Measurements from ENCODE around the gene HP. TPM values are rescaled to one million over a fixed set of nuclear protein-coding genes. Genes with fewer than 3 reads are reported as not detected.
"Not testable (repeated sequence)": the region's sequence is repeated elsewhere in the genome, so short reads cannot be mapped to it uniquely, and the experiment has no call there.

HP gene
- not detected for total RNA-seq

DNA sequence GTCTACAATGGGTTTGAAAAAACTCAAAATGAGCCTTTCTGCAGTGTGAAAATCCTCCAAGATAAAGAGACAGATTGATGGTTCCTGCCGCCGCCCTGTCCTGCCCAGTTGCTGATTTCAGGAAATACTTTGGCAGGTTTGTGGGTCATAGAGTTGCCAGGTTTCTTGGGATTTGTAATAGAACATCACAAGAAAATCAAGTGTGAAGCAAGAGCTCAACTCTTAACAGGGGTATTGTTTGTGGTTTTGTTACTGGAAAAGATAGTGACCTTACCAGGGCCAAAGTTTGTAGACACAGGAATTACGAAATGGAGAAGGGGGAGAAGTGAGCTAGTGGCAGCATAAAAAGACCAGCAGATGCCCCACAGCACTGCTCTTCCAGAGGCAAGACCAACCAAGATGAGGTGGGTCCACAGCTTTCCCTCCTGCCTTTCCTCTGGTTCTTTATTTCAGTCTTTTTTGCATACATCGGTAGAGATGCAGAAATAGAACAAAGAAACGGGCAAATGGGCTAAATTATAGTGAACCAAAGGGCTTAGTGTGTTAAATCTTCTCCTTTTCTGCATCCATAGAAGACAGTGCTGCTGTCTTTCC lies at the start of gene HP:
Gene HP (plus strand): TSS at position 252 of the 594 bp plus-strand sequence. CDS start 148 bp downstream, at position 400.
- not testable (repeated sequence) for H3K4me3 Mint-ChIP-seq; H3K27me3 Mint-ChIP-seq (ENCODE audit: low read depth); ATAC-seq (replicated peaks in 1 of 2); H3K9me3 Mint-ChIP-seq; H3K27ac Mint-ChIP-seq; DNase-seq; H3K4me1 Mint-ChIP-seq (ENCODE audit: low read depth); H3K36me3 Mint-ChIP-seq (ENCODE audit: insufficient read depth in 2 of 2)

DNA sequence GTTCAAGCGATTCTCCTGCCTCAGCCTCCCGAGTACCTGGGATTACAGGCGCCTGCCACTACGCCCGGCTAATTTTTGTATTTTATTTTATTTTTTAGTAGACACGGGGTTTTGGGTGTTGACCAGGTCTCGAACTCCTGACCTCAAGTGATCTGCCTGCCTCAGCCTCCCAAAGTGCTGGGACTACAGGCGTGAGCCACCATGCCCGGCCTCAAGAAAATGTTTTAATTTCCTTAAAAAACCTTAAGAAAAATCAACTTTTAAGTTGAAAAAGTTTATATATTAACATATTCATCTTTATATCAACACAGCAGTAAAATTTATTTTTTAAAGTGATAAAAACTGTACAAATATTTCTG lies 46.3 kb upstream of the HP start:
- H3K27ac Mint-ChIP-seq; H3K27me3 Mint-ChIP-seq (ENCODE audit: low read depth); H3K36me3 Mint-ChIP-seq (ENCODE audit: insufficient read depth in 2 of 2); DNase-seq; H3K9me3 Mint-ChIP-seq; ATAC-seq (replicated peaks in 1 of 2): not testable (repeated sequence)
- Mint-ChIP-seq H3K4me1 (ENCODE audit: low read depth) (peaks cover 24% of the 10 kb centered on the region), H3K4me3 (peak overlapping the region; percentile 89 to 98)

GRCh38 chr16:72008424-72009216 lies 45.7 kb upstream of the HP start, which contains the start of gene DHODH:
DHODH (plus strand) TSS chr16:72008744; CDS start chr16:72008765, 21 bp downstream.
- peak within 1 kb of the TSS; percentile 89 to 98 for H3K4me3 Mint-ChIP-seq
- H3K4me1 Mint-ChIP-seq (ENCODE audit: low read depth), result peaks cover 30% of the 10 kb centered on the region
- no peaks in the 10 kb centered on the region for H3K9me3 Mint-ChIP-seq
- peak; percentile 98 to 99 for ATAC-seq (replicated peaks in 1 of 2)
- H3K36me3 Mint-ChIP-seq (ENCODE audit: insufficient read depth in 2 of 2), result peaks cover 2 to 5% of the 10 kb centered on the region in 2 donors
- DNase-seq, result peak; percentile 99
- no peaks in the 10 kb centered on the region for H3K27me3 Mint-ChIP-seq (ENCODE audit: low read depth)
- H3K27ac Mint-ChIP-seq, result peak within 1 kb of the TSS; percentile 33

GRCh38 chr16:72009779-72010178 lies 44.5 kb upstream of the HP start:
- no peaks in the 10 kb centered on the region for H3K27me3 Mint-ChIP-seq (ENCODE audit: low read depth)
- no peak for DNase-seq
- H3K36me3 Mint-ChIP-seq (ENCODE audit: insufficient read depth in 2 of 2), result peaks cover 2 to 5% of the 10 kb centered on the region in 2 donors
- H3K27ac Mint-ChIP-seq, result peak overlapping the region; percentile 40
- ATAC-seq (replicated peaks in 1 of 2), result no peak
- H3K4me3 Mint-ChIP-seq, result peak overlapping the region; percentile 76 to 98
- peaks cover 33% of the 10 kb centered on the region for H3K4me1 Mint-ChIP-seq (ENCODE audit: low read depth)
- H3K9me3 Mint-ChIP-seq, result no peaks in the 10 kb centered on the region

DNA sequence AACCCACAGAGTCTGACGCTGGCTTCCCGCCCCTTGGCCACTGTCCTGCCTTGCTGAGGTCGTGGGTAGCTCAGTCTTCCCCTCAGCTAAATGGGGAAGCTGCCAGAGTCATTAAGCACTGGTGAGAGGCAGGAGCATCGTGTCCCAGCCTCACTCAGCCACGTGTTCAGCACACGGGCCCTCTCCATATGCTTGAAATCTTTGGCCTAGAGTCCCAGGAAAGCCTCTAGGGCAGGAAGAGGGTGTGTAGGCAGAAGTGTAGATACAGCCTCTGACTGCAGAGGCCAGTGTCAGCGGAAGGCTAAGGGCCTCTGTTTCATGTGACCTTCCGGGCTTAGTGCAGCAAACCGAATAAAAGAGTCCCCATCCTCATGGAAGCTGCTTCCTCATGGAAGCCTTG lies 41.7 kb upstream of the HP start:
- H3K9me3 Mint-ChIP-seq, result no peaks in the 10 kb centered on the region
- H3K27me3 Mint-ChIP-seq (ENCODE audit: low read depth), result no peaks in the 10 kb centered on the region
- ATAC-seq (replicated peaks in 1 of 2) (no peak), DNase-seq (no peak)
- peaks cover 33% of the 10 kb centered on the region for H3K4me1 Mint-ChIP-seq (ENCODE audit: low read depth)
- H3K27ac Mint-ChIP-seq, result no peak overlapping the region
- no peak overlapping the region for H3K4me3 Mint-ChIP-seq
- H3K36me3 Mint-ChIP-seq (ENCODE audit: insufficient read depth in 2 of 2), result peaks cover 2 to 5% of the 10 kb centered on the region in 2 donors

GRCh38 chr16:72013389-72013788 lies 40.9 kb upstream of the HP start:
- Mint-ChIP-seq H3K27me3 (ENCODE audit: low read depth) (no peaks in the 10 kb centered on the region), H3K4me1 (ENCODE audit: low read depth) (peaks cover 32% of the 10 kb centered on the region), H3K9me3 (no peaks in the 10 kb centered on the region), H3K27ac (peak overlapping the region; percentile 33), H3K36me3 (ENCODE audit: insufficient read depth in 2 of 2) (peaks cover 2 to 5% of the 10 kb centered on the region in 2 donors), H3K4me3 (peak overlapping the region in 1 of 2 donors; percentile 16)
- ATAC-seq (replicated peaks in 1 of 2) (no peak), DNase-seq (peak; percentile 9 to 16)

DNA sequence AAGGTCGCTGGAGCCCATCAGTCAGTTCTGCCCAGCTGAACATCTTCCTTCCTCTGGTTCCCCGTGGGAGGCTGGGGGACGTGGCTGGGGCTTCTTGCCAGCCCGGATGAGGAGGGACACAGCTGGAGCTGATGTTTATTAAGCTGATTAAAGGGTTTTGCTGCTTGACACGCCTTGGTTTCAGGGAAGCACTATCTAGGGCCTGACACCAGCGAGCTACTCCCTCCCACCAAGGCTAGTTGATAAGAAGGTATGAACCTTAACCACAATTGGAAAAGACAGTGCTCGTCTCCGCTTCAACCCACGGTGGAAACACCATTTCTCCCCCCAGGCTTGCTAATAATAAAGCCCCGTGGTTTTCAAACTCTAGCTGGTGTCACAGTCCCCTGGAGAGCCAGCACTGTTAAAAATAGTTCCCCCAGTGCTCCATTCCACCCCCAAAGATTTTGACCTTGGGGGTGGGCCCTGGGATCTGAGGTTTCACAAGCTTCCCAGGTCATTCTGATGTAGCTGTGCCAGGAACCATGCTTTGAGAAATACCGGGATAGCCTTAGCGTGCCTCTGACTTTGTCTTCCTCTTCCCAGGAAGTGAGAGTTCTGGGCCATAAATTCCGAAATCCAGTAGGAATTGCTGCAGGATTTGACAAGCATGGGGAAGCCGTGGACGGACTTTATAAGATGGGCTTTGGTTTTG lies 40.3 kb upstream of the HP start:
- Mint-ChIP-seq H3K27me3 (ENCODE audit: low read depth) (no peaks in the 10 kb centered on the region), H3K27ac (no peak overlapping the region), H3K4me3 (peak overlapping the region in 1 of 2 donors; percentile 16), H3K36me3 (ENCODE audit: insufficient read depth in 2 of 2) (peaks cover 0 to 4% of the 10 kb centered on the region in 2 donors), H3K9me3 (no peaks in the 10 kb centered on the region), H3K4me1 (ENCODE audit: low read depth) (peaks cover 28% of the 10 kb centered on the region)
- ATAC-seq (replicated peaks in 1 of 2), result no peak
- DNase-seq, result no peak

- Mint-ChIP-seq H3K27ac (no peak overlapping the region), H3K4me1 (ENCODE audit: low read depth) (peaks cover 26% of the 10 kb centered on the region), H3K9me3 (no peaks in the 10 kb centered on the region), H3K27me3 (ENCODE audit: low read depth) (no peaks in the 10 kb centered on the region), H3K36me3 (ENCODE audit: insufficient read depth in 2 of 2) (peaks cover 0 to 4% of the 10 kb centered on the region in 2 donors), H3K4me3 (no peak overlapping the region)
- no peak for ATAC-seq (replicated peaks in 1 of 2)
- DNase-seq, result no peak
These were observed 39.6 kb upstream of the HP start for GRCh38 chr16:72014675-72015074.

DNA sequence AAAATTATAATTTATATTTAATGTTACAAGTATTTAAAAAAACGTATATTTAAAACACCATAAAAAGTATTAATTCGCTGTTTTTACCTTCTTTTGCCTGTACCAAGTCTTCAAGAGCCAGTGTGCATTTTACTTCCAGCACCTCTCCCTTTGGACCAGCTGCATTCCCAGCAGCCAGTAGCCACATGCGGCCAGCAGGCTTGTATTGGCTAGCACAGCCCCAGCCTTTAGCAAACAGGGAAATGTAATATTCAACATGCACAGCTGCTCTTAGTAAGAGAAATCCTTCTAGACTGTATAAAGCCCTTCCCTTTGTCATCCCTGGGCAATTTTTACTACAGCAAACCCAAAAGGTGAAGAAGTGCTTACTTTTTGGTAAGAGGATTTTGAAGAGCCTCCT lies 39.2 kb upstream of the HP start:
- no peaks in the 10 kb centered on the region for H3K9me3 Mint-ChIP-seq
- peaks cover 0 to 2% of the 10 kb centered on the region in 2 donors for H3K36me3 Mint-ChIP-seq (ENCODE audit: insufficient read depth in 2 of 2)
- H3K27me3 Mint-ChIP-seq (ENCODE audit: low read depth), result no peaks in the 10 kb centered on the region
- ATAC-seq (replicated peaks in 1 of 2), result no peak
- no peak for DNase-seq
- H3K4me3 Mint-ChIP-seq, result no peak overlapping the region
- peaks cover 22% of the 10 kb centered on the region for H3K4me1 Mint-ChIP-seq (ENCODE audit: low read depth)
- no peak overlapping the region for H3K27ac Mint-ChIP-seq

GRCh38 chr16:72018470-72018869 lies 35.8 kb upstream of the HP start:
- Mint-ChIP-seq H3K27ac (no peak overlapping the region), H3K36me3 (ENCODE audit: insufficient read depth in 2 of 2) (peaks cover 0 to 2% of the 10 kb centered on the region in 2 donors), H3K9me3 (no peaks in the 10 kb centered on the region), H3K4me3 (no peak overlapping the region), H3K4me1 (ENCODE audit: low read depth) (peaks cover 4% of the 10 kb centered on the region), H3K27me3 (ENCODE audit: low read depth) (no peaks in the 10 kb centered on the region)
- ATAC-seq (replicated peaks in 1 of 2), result no peak
- no peak for DNase-seq

DNA sequence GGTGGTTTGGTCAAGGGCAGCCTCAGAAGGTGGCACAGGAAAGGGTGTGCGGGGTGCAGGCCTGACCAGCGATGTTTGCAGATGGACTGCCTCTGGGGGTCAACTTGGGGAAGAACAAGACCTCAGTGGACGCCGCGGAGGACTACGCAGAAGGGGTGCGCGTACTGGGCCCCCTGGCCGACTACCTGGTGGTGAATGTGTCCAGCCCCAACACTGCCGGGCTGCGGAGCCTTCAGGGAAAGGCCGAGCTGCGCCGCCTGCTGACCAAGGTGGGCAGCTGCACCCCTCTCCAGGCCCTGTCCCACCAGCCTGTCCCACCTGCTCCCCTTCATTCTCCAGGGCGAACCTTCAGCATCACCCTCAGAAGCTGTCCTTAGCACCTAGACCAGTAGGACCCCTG lies 33.3 kb upstream of the HP start:
- H3K36me3 Mint-ChIP-seq (ENCODE audit: insufficient read depth in 2 of 2), result peaks cover 4 to 11% of the 10 kb centered on the region in 2 donors
- H3K4me3 Mint-ChIP-seq, result no peak overlapping the region
- H3K4me1 Mint-ChIP-seq (ENCODE audit: low read depth), result no peaks in the 10 kb centered on the region
- no peaks in the 10 kb centered on the region for H3K9me3 Mint-ChIP-seq
- DNase-seq (no peak), ATAC-seq (replicated peaks in 1 of 2) (no peak)
- no peaks in the 10 kb centered on the region for H3K27me3 Mint-ChIP-seq (ENCODE audit: low read depth)
- H3K27ac Mint-ChIP-seq, result no peak overlapping the region

GRCh38 chr16:72022127-72022526 lies 32.2 kb upstream of the HP start:
- no peak for ATAC-seq (replicated peaks in 1 of 2)
- Mint-ChIP-seq H3K36me3 (ENCODE audit: insufficient read depth in 2 of 2) (peaks cover 4 to 11% of the 10 kb centered on the region in 2 donors), H3K27me3 (ENCODE audit: low read depth) (no peaks in the 10 kb centered on the region), H3K27ac (no peak overlapping the region), H3K4me3 (no peak overlapping the region), H3K9me3 (no peaks in the 10 kb centered on the region), H3K4me1 (ENCODE audit: low read depth) (no peaks in the 10 kb centered on the region)
- no peak for DNase-seq

DNA sequence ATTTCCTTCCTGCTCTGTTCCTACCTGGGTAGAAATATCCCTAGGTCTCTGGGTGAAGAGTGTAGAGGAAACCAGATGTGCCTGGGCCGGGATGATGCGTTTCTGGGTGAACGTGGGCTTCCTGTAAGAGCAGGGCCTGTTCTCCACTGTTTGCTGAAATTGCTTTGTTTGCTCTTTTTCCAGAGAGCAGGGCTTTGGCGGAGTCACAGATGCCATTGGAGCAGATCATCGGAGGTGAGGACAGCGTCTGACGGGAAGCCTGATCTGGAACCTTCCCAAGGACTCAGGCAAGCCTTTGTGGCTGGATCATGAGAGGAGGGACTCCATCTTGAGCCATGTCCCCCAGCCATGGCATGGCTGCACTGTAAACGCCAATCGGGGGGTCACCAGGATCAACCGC lies 30.3 kb upstream of the HP start:
- peaks cover 4 to 11% of the 10 kb centered on the region in 2 donors for H3K36me3 Mint-ChIP-seq (ENCODE audit: insufficient read depth in 2 of 2)

More for the DNA sequence above, 30.3 kb upstream of the HP start:
- H3K27ac Mint-ChIP-seq, result no peak overlapping the region
- DNase-seq, result no peak
- H3K27me3 Mint-ChIP-seq (ENCODE audit: low read depth), result no peaks in the 10 kb centered on the region
- no peaks in the 10 kb centered on the region for H3K9me3 Mint-ChIP-seq
- H3K4me1 Mint-ChIP-seq (ENCODE audit: low read depth), result no peaks in the 10 kb centered on the region
- no peak overlapping the region for H3K4me3 Mint-ChIP-seq
- ATAC-seq (replicated peaks in 1 of 2), result no peak
